ENCODE results near the gene MCF2L.

- no peak for TF ChIP-seq POLR2AphosphoS5 (IDR thresholded peaks at IDR 0.05; ENCODE audit: low read depth, low read length)
- TF ChIP-seq REST (IDR thresholded peaks at IDR 0.05; ENCODE audit: insufficient read depth in 1 of 2, low read depth in 2 of 2, low read length in 2 of 2): no peak
- TF ChIP-seq TAF1 (IDR thresholded peaks at IDR 0.05; ENCODE audit: borderline replicate concordance, insufficient read depth, low read length): no peak
Observed at GRCh38 chr13:113024466-113024865, 55.5 kb downstream of the MCF2L start.
